ENCODE results near the gene CHD9.

Gene CHD9

DNA sequence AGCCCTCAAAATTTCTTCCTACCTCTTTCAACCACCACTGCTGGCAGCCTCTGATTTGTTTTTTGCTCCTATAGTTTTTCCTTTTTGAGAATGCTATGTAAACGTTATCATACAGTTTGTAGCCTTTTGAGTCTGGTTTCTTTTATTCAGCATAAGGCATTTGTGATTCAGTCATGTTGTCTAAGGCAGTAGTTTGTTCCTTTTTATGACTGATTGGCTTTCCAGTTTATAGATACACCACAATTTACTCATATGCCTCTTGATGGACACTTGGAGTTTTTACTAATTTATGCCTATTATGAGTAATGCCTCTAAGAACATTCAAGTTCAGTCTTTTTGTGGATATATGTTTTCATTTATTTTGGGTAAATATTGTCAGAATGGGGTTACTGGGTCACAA, 136.6 kb downstream of the CHD9 start:
- in situ Hi-C loops (cut with MboI; ENCODE audit: low sequenced_read_pairs), result no loop called here

- in situ Hi-C loops (cut with MboI; ENCODE audit: low sequenced_read_pairs), result no loop called here
Measured at GRCh38 chr16:53198933-53199332, 144.1 kb downstream of the CHD9 start.

- in situ Hi-C loops (cut with MboI; ENCODE audit: low sequenced_read_pairs), result no loop called here
Measured at GRCh38 chr16:53201900-53202299, 147.1 kb downstream of the CHD9 start.

- in situ Hi-C loops (cut with MboI; ENCODE audit: low sequenced_read_pairs), result no loop called here
Measured at GRCh38 chr16:53202398-53202797, 147.6 kb downstream of the CHD9 start.

DNA sequence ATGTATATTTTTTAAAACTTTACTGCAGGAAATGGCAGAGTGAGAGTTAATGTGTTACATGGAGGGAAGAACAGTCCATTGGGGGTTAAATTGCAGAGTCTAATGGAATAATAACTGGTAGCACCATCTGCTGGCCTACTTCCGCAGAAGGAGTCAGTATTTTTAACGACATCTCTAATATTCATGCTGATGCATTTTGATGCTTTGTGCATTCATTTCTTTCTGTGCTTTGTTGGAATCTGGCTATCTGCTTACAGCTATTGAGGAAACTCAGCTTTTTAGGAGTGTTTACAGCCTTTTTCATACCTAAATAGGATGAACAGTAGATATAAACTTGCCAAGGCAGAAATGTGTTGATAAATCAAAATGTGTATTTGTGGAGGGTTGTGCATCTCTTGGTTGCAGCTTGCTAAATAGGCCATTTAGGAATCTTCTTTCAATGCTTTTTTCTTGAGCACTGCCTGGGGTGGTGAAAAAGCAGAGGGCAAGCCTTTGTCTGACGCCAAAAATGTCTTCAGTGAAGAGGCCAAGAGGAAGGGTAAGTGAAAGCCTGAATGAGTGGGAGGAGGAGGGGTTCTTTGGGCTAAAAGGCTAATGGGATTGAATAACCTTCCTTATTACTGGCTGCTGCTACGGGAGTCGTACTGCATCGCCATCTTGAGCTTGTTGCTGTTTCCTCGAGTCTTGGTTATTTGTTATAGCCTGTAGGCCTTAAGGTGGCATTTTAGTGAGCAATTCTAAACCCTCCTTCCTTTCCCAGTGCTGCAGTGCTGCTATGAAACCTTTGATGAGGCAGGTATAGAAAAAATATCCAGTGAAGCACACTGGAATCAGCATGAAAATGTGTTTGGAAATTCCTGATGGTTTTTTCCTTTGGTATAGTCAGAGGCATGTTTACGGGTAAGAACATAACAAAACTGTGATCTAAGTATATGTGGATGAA, 153.3 kb downstream of the CHD9 start:
- in situ Hi-C loops (cut with MboI; ENCODE audit: low sequenced_read_pairs), result no loop called here

DNA sequence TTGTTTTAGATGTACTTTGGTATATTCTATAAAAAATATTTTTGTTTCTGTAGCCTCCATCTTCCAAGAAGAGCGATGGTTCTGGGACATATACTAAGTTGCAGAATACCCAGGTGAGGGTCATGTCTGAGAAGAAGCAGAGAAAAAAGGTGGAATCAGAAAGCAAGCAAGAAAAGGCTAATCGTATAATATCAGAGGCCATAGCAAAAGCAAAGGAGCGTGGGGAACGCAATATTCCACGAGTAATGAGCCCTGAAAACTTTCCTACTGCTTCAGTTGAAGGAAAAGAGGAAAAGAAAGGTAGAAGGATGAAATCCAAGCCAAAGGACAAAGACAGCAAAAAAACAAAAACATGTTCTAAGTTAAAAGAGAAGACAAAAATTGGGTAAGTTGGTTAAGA, 154.6 kb downstream of the CHD9 start:
- in situ Hi-C loops (cut with MboI; ENCODE audit: low sequenced_read_pairs), result no loop called here

DNA sequence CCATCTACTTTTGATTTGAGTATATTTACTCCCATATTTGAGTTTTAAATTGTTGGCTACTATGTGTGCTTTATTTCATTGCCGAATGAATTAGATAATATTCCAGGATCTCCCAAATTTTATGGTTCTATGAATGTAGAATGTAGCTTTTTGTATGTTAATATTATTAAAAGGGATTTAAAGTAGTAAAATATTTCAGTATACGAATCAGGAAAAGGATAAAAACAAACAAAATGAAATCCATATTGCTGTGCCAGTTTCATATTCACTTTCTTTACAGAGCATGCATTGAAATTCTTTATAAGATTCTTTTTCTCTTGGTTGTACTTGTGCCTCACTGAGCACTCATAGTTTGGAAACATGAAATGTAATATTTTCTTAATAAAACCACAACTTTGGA, 155.1 kb downstream of the CHD9 start:
- in situ Hi-C loops (cut with MboI; ENCODE audit: low sequenced_read_pairs), result no loop called here

GRCh38 chr16:53211253-53211652, 156.5 kb downstream of the CHD9 start:
- in situ Hi-C loops (cut with MboI; ENCODE audit: low sequenced_read_pairs), result no loop called here

GRCh38 chr16:53212893-53213223, 158.1 kb downstream of the CHD9 start:
- in situ Hi-C loops (cut with MboI; ENCODE audit: low sequenced_read_pairs), result no loop called here

- in situ Hi-C loops (cut with MboI; ENCODE audit: low sequenced_read_pairs), result no loop called here
Measured at GRCh38 chr16:53213542-53213941, 158.8 kb downstream of the CHD9 start.

DNA sequence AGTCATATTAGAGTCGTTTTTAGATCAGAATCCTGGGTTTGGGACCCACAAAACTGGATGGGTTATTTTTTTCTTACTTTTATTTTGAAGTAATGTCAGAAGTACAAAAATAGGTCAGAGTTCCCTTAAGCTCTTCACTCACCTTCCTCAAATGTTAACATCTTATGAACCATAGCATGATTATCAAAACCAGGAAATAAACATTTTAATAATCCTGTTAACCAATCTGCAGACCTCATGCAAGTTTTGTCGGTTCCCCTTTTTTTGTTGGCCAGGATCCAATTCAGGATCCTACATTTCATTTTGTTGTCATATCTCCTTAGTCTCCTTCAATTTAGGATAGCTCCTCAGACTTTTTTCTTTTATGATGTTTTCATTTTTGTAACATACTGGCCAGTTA, 162.0 kb downstream of the CHD9 start:
- in situ Hi-C loops (cut with MboI; ENCODE audit: low sequenced_read_pairs), result no loop called here

GRCh38 chr16:53219371-53219770, 164.6 kb downstream of the CHD9 start:
- in situ Hi-C loops (cut with MboI; ENCODE audit: low sequenced_read_pairs), result no loop called here

GRCh38 chr16:53219795-53220454, 165.1 kb downstream of the CHD9 start:
- in situ Hi-C loops (cut with MboI; ENCODE audit: low sequenced_read_pairs), result no loop called here

- in situ Hi-C loops (cut with MboI; ENCODE audit: low sequenced_read_pairs), result no loop called here
Measured at GRCh38 chr16:53220585-53220984, 165.8 kb downstream of the CHD9 start.

DNA sequence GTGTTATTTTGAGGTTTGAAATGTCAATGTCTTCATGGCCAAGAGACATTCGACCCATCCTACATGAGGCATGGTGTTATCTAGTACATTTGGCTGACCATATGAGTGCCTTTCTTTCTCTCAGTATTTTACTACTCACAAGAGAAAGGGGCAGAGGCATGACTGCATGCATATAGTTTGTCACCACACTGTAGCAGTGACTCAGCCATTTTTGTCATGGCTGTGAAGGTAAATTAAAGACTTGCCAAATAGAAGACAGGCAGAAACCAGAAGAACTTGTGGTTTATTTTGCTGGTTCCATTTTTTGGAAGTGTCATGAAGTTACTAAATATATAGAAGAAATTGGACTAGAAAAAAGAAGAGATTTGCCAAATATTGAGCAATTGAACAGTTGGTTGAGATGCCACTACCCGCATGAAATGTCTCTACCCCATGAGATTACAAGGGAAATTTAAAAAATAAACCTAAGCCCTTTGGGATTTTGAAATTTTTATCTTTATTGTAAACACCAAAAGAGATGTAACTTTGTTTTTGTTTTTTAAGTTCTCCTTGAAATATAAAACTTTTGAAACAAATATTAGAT, 170.3 kb downstream of the CHD9 start:
- in situ Hi-C loops (cut with MboI; ENCODE audit: low sequenced_read_pairs), result no loop called here

- in situ Hi-C loops (cut with MboI; ENCODE audit: low sequenced_read_pairs), result no loop called here
Measured at GRCh38 chr16:53232826-53233529, 178.2 kb downstream of the CHD9 start.

GRCh38 chr16:53234836-53235235, 180.0 kb downstream of the CHD9 start:
- in situ Hi-C loops (cut with MboI; ENCODE audit: low sequenced_read_pairs), result no loop called here

DNA sequence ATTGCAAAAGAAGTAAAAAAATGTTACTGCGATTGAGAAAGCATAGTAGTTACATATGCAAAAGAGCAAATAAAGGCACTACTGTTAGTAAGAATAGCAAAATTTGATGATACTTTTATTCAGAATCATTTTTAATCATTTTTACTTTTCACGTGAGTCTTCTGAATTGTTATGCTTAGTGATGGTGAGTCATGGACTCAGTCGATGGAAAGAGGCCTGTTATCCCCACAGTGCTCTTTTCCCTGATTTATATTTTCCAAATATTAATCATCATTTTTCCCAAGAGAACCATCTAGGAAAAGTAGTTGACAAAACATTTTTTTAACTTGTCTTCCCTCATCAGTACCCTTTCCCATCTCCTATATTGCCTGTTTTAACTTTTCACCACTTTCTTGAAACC, 181.1 kb downstream of the CHD9 start:
- in situ Hi-C loops (cut with MboI; ENCODE audit: low sequenced_read_pairs), result no loop called here

DNA sequence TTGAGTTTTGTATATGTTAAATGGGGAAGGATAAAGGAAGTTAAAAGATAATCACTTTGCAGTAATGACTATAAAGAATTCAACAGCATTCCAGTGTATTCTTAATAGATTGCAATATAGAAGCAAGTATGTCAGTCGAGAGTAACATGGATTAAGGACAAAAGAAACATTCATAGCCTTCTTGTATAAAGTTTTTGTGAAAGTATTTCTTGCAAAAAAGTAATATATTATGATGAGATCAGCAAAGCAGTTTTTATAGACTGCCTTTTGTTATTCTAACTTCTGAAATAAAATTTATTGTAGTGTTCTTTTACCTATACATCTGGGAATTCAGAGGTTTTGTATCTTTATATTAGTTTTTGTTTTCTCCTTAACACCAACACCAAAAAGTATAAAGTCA, 194.5 kb downstream of the CHD9 start:
- in situ Hi-C loops (cut with MboI; ENCODE audit: low sequenced_read_pairs), result no loop called here

DNA sequence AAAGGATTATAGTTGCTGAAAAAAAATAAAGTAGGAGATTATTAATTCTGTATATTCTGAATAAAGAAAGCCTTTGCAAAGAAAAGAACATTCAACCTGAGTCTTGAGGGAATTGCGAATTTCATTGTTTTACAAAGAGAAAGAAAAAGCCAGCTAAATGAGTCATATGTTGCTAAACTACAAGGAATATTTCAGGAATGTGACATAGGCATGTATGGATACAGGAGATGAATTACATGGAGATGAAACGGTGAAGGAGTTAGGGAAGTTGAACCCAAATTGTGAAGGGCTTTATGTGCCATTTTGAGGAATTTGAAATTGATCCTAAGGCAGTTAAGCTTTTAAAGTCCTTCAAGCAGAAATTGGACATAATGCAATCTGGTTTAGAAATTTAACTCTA, 202.2 kb downstream of the CHD9 start:
- in situ Hi-C loops (cut with MboI; ENCODE audit: low sequenced_read_pairs), result no loop called here

- in situ Hi-C loops (cut with MboI; ENCODE audit: low sequenced_read_pairs), result no loop called here
Measured at GRCh38 chr16:53258809-53259208, 204.0 kb downstream of the CHD9 start.

All from hTERT RPE-1 (cell line).